ENCODE data around the gene FAM181B.
A peak's percentile ranks its signal among the peaks of the same experiment; 100 is the strongest.

FAM181B gene, protein sequence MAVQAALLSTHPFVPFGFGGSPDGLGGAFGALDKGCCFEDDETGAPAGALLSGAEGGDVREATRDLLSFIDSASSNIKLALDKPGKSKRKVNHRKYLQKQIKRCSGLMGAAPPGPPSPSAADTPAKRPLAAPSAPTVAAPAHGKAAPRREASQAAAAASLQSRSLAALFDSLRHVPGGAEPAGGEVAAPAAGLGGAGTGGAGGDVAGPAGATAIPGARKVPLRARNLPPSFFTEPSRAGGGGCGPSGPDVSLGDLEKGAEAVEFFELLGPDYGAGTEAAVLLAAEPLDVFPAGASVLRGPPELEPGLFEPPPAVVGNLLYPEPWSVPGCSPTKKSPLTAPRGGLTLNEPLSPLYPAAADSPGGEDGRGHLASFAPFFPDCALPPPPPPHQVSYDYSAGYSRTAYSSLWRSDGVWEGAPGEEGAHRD

DNA sequence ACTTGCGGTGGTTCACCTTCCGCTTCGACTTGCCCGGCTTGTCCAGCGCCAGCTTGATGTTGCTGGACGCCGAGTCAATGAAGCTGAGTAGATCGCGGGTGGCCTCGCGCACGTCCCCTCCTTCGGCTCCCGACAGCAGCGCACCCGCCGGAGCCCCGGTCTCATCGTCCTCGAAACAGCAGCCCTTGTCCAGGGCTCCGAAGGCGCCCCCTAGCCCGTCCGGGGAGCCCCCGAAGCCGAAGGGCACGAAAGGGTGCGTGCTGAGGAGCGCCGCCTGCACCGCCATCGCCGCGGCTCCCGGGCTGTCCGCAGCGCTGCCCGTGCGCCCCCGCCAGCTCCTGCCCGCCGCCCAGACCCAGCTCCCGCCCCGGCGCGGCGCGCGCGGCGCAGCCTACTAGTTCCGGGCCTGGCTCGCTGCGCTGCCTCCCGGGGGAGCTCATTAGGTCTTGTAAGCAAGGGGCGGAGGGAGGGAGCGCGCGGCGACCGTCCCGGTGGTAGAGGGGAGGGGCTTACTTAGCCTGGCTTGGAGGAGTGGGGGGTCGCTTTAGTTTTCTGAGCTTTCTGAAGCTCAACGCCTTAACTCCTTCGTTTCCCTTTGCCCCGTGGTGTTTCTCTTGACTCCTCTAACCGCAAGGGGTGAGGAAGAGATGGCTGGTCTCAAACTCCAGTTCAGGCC is at the start of gene FAM181B:
FAM181B (minus strand) TSS at position 421 of the 676 bp plus-strand sequence; CDS start at position 286, 135 bp downstream.
- Mint-ChIP-seq H3K4me1 (peaks cover 15% of the 10 kb centered on the region), H3K27me3 (peaks cover 33% of the 10 kb centered on the region), H3K36me3 (no peaks in the 10 kb centered on the region), H3K27ac (no peak within 1 kb of the TSS), H3K4me3 (peak within 1 kb of the TSS; percentile 71), H3K9me3 (no peaks in the 10 kb centered on the region)

DNA sequence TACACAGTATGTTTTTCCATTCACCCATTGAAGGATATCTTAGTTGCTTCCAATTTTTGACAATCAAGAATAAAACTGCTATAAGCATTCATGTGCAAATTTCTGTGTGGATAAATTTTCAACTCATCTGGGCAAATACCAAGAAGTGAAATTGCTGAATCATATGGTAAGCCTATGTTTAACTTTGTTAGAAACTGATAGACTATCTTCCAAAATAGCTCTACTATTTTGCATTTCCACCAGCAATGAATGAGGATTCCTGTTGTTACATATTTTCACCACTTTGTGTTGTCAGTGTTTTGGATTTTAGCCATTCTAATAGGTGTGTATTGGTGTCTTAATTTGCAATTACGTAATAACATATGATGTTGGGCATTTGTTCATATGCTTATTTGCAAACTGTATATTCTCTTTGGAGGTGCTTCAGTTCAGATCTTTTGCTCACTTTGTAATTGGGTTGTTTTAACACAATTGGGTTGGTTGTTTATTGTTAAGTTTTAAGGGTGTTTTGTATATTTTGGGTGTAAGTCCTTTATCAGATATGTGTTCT is 49.2 kb upstream of the FAM181B start:
- Mint-ChIP-seq H3K36me3 (peaks cover 4% of the 10 kb centered on the region), H3K27me3 (peaks cover 3% of the 10 kb centered on the region), H3K27ac (no peak overlapping the region), H3K9me3 (peaks cover 19% of the 10 kb centered on the region), H3K4me1 (no peaks in the 10 kb centered on the region), H3K4me3 (no peak overlapping the region)

DNA sequence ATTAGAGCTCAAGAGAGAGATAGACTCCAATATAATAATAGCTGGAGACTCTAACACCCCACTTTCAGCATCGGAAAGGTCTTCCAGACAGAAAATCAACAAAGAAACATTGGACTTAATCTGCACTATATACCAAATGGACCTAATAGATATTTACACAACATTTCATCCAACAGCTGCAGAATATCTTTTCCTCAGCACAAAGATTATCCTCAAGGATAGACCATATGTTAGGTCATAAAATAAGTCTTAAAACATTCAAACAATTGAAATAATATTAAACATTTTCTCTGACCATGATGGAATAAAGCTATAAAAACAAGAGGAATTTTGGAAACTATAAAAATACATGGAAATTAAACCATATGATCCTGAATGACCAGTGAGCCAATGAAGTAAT is 45.1 kb upstream of the FAM181B start:
- H3K4me1 Mint-ChIP-seq = no peaks in the 10 kb centered on the region
- H3K4me3 Mint-ChIP-seq = no peak overlapping the region
- peaks cover 29% of the 10 kb centered on the region for H3K9me3 Mint-ChIP-seq
- no peak overlapping the region for H3K27ac Mint-ChIP-seq
- H3K36me3 Mint-ChIP-seq = peaks cover 12% of the 10 kb centered on the region
- peaks cover 3% of the 10 kb centered on the region for H3K27me3 Mint-ChIP-seq

DNA sequence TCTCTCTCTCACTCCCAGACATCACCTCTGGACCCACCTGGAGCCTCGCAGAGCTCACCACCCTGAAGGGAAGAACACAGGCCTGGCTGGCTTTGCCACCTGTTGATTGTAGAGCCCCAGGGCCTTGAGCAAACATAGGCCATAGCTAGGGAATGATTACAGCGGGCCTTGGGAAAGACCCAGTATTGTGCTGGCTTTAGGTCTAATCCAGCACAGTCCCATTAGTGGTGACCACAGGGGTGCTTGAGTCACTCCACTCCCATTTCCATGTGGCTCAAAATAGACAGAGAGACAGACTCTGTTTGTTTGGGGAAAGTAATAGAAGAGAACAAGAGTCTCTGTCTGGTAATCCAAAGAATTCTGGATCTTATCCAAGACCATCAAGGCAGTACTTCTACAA is 42.7 kb upstream of the FAM181B start:
- Mint-ChIP-seq H3K36me3 (peaks cover 12% of the 10 kb centered on the region), H3K27me3 (peaks cover 3% of the 10 kb centered on the region), H3K4me3 (no peak overlapping the region), H3K9me3 (peaks cover 27% of the 10 kb centered on the region), H3K27ac (no peak overlapping the region), H3K4me1 (no peaks in the 10 kb centered on the region)

DNA sequence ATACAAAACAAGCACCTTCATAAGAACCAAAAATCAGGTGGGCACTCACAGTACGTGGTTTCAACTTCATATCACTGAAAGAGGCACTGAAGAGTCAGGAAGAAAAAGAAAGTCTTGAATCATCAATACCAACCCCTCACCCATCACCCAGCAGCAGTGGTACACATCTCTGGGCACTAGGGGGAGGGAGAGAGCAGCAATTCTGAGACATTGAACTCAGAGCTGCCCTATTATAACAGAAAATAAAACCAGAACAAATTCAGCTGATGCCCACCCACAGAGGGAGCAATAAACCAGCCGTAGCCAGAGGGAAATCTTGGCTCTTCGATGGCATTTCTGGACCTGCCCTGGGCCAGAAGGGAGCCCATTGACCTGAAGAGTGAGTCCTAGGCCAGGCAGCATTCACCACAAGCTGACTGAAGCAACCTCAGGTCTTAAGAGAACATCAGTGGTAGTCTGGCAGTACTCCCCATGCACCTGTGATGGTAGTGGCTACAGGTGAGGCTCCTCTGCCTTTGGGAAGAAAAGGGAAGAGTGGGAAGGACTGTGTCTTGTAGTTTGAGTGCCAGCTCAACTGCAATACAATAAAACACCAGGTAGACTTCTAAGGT is 42.2 kb upstream of the FAM181B start:
- no peaks in the 10 kb centered on the region for H3K4me1 Mint-ChIP-seq
- H3K4me3 Mint-ChIP-seq = no peak overlapping the region
- H3K9me3 Mint-ChIP-seq = peaks cover 24% of the 10 kb centered on the region
- no peak overlapping the region for H3K27ac Mint-ChIP-seq
- H3K36me3 Mint-ChIP-seq = peaks cover 12% of the 10 kb centered on the region
- H3K27me3 Mint-ChIP-seq = peaks cover 3% of the 10 kb centered on the region

DNA sequence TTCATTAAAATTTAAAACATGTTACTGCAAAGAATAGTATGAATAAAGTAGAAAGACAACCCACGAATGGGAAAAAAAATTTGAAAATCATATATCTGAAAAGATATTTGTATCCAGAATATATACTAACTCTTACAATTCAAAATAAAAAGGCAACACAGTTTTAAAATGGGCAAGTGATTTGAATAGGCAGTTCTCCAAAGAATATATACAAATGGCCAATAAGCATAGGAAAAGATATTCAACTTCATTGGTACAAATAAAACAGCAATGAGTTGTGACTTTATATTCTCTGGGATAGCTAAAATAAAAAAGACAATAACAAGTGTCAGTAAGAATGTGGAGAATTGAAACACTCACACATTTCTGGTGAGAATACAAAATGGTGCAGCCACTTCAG is 41.6 kb upstream of the FAM181B start:
- H3K27me3 Mint-ChIP-seq = peaks cover 3% of the 10 kb centered on the region
- H3K4me3 Mint-ChIP-seq = no peak overlapping the region
- no peak overlapping the region for H3K27ac Mint-ChIP-seq
- H3K4me1 Mint-ChIP-seq = no peaks in the 10 kb centered on the region
- H3K36me3 Mint-ChIP-seq = peaks cover 12% of the 10 kb centered on the region
- peaks cover 24% of the 10 kb centered on the region for H3K9me3 Mint-ChIP-seq

DNA sequence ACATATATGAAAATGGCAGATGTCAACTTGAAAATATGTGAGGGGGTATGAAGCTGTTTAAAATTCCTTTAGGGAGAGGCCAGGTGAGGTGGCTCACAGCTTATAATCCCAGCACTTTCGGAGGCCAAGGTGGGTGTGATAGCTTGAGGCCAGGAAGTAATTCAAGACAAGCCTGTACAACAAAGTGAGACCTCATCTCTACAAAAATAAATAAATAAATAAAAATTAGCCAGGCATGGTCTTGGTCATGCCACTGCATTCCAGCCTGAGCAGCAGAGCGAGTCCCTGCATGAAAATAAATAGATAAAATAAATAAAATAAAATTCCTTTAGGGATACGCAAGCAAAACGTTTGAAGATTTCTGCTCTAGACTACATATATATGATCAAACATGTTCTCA is 38.1 kb upstream of the FAM181B start:
- Mint-ChIP-seq H3K36me3 (peaks cover under 1% of the 10 kb centered on the region), H3K4me1 (peaks cover 6% of the 10 kb centered on the region), H3K4me3 (no peak overlapping the region), H3K27me3 (no peaks in the 10 kb centered on the region), H3K9me3 (peaks cover 3% of the 10 kb centered on the region), H3K27ac (no peak overlapping the region)

DNA sequence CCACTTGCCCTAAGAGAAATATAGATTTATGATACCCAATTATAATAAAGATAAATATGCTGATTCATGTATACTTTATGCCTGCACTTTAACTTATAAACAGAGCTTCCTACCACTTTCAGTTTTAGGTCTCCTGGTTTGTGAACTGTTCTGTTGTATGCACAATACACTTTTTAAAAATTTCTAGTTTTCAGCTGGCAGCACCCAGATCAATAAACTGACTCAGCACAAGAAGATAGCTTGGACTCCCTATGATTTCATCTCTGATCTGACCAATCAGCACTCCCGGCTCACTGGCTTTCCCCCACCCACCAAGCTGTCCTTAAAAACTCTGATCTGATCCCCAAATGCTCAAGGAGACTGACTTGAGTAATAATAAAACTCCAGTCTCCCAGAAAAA is 33.5 kb upstream of the FAM181B start:
- peaks cover 14% of the 10 kb centered on the region for H3K4me1 Mint-ChIP-seq
- H3K4me3 Mint-ChIP-seq = no peak overlapping the region
- H3K9me3 Mint-ChIP-seq = no peaks in the 10 kb centered on the region
- no peaks in the 10 kb centered on the region for H3K36me3 Mint-ChIP-seq
- H3K27me3 Mint-ChIP-seq = no peaks in the 10 kb centered on the region
- H3K27ac Mint-ChIP-seq = no peak overlapping the region

DNA sequence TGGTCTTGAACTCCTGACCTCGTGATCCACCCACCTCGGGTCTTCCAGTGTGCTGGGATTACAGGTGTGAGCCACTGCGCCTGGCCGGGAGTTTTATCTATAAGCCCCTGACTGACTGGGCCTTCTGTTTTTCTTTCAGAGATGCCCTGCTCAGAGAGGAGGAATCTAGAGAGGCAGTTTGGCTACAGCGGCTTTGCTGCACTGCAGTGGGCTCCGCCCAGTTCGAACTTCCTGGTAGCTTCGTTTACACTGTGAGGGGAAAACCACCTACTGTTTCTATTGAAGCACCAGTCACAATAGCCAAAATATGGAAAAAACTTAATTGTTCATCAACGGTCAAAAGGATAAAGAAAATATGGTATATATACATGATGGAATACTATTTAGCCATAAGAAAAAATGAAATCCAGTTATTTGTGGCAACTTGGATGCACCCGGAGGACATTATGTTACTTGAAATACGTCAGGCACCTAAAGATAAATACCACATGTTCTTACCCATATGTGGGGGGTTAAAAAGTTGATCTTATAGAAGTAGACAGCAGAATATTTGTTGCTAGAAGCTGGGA is 31.9 kb upstream of the FAM181B start:
- Mint-ChIP-seq H3K4me1 (peaks cover 14% of the 10 kb centered on the region), H3K9me3 (no peaks in the 10 kb centered on the region), H3K27me3 (no peaks in the 10 kb centered on the region), H3K27ac (no peak overlapping the region), H3K4me3 (no peak overlapping the region), H3K36me3 (no peaks in the 10 kb centered on the region)

DNA sequence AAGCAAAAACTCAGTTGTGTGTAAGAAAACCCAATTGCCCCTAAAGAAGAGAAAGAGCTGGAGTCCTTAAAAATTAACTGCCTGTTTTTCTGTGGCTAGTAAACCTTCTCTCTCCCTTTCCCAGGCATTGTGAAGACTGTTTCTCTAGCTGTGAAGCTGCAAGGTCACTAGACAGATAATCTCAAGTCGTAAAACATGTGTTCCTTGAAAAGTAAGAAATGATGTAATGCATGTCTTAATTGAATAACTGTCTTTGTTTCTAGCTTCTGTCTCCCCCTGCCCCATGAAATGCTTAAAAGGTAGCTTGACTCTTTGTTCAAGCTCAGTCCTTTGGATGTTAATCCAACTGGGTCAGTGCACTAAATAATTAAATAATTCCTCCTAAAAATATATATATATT is 29.5 kb upstream of the FAM181B start:
- Mint-ChIP-seq H3K36me3 (no peaks in the 10 kb centered on the region), H3K27ac (no peak overlapping the region), H3K27me3 (no peaks in the 10 kb centered on the region), H3K4me1 (peaks cover 23% of the 10 kb centered on the region), H3K4me3 (no peak overlapping the region), H3K9me3 (no peaks in the 10 kb centered on the region)

DNA sequence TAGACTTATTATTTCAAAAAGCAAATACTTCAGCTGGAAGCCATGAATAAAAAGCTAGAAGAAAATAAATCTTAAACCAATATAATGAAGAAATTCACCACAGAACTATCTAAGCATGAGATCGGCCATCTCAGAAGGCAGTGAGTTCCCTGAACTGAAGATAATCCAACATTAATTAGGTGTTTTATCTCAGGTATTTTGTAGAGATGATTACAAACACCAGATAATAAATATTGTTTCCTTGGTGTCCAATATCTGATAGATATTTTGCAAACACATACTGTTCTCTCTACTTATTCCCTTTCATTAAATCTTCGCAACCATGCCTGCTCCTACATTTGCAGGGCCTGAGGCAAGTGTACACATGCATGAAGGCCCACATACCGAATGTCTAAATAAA is 26.0 kb upstream of the FAM181B start:
- H3K9me3 Mint-ChIP-seq = no peaks in the 10 kb centered on the region
- no peak overlapping the region for H3K4me3 Mint-ChIP-seq
- no peak overlapping the region for H3K27ac Mint-ChIP-seq

DNA sequence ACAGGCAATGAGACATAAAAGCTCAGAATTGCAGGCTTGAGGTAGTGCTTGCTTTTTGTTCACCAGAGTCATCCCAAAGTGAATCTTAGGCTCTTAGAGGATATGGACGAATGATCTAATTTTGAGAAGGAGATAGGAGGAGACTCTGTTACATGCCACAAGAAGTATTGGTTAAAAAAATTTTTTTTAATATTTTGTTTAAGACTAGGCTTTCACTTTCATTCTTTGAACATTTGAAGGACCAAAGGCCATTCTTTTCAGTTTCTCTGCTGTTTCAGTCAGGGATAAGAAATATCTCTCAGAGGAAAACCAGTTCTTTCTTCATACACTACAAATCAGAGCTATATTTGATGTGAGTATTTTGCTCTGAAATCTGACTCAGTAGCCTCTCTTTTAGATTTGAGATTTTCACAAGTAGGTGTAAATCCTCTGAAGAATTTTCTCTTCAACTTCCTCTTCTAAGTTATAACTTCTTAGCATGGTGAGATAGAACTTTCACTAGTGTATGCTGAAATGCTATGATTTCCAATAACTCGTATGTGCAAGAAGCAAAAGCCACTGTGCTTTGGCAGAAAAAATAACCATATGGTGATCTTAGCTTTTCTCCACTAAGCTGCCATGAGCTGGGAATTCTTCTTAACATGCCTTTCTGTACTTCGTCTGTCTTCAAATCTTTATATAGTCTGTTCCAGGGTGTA is 24.1 kb upstream of the FAM181B start:
- peak overlapping the region; percentile 64 for H3K27ac Mint-ChIP-seq

More for the DNA sequence above, 26.0 kb upstream of the FAM181B start:
- no peaks in the 10 kb centered on the region for H3K36me3 Mint-ChIP-seq
- no peaks in the 10 kb centered on the region for H3K27me3 Mint-ChIP-seq
- H3K4me1 Mint-ChIP-seq = peaks cover 35% of the 10 kb centered on the region

DNA sequence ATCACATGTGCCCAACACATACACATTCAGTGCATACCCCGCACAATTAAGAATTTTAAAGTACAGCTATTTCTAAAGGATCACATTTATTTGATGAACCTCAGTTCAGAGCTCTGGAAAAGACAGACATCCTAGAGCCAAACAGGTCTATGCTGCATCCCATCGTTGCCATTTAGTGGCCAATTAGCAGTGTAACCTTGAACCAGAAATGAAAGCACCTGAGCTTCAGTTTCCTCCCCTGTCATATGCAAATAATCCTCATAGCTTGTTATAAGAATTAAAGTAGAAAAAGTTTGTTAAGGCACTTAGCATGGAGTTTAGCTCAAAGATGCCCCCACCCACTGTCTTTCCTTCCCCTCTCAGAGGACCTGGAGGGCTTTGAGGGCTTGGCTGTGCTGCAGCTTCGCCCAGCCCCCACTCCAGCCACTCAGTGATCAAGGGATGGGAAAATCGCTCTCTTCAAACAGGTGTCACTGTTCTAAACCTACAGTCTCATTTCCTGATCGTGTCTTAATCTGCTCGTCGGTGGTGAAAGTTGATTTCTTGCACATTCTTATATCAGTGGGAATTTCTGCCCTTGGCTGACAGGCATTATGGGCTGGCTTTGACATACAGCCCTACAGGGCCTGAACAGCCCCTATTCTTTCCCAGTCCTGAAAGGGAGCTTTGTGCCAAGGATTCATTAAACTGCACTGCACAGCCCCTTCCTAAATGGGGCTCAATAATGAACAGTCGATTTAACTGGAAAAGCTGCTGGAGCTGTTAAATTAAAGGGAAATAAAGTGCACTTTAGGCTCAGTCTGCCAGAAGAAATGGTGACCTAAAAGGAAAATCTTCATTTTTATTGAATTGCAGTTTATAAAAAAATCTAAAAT is 23.3 kb upstream of the FAM181B start:
- Mint-ChIP-seq H3K9me3 (no peaks in the 10 kb centered on the region), H3K36me3 (no peaks in the 10 kb centered on the region), H3K4me3 (peak overlapping the region; percentile 56), H3K27ac (peak overlapping the region; percentile 36), H3K4me1 (peaks cover 38% of the 10 kb centered on the region), H3K27me3 (no peaks in the 10 kb centered on the region)

More for the DNA sequence above, 24.1 kb upstream of the FAM181B start:
- Mint-ChIP-seq H3K9me3 (no peaks in the 10 kb centered on the region), H3K4me1 (peaks cover 35% of the 10 kb centered on the region), H3K27me3 (no peaks in the 10 kb centered on the region), H3K4me3 (peak overlapping the region; percentile 56), H3K36me3 (no peaks in the 10 kb centered on the region)

DNA sequence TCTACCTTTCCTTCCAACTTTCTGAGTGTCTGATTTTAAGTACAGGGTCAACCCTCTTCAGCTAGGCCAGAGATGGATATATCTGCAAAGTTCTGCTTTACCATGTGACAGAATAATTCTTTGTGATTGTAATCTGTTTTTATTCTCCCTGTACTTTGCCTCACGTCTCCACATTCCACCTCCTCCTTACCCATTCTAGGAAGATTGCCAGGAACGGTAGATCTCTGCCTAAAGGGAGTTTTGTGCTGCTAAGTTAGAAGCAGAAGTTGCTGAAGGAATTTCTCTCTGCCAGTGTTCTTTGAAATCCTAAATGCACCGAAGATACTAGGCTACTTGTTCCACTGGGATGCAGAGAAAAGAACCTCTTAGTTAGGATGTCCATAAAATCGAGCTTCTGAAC is 20.7 kb upstream of the FAM181B start:
- Mint-ChIP-seq H3K4me1 (peaks cover 61% of the 10 kb centered on the region), H3K4me3 (no peak overlapping the region), H3K36me3 (no peaks in the 10 kb centered on the region), H3K27ac (no peak overlapping the region), H3K9me3 (no peaks in the 10 kb centered on the region), H3K27me3 (no peaks in the 10 kb centered on the region)
